Mesenteric fat pad (tissue), 1 donor: ENCODE data around the gene CDIP1. TPM values are rescaled to one million over a fixed set of nuclear protein-coding genes. Genes with fewer than 3 reads are reported as not detected.
A peak's percentile ranks its signal among the peaks of the same experiment; 100 is the strongest.
"Not testable (repeated sequence)": the region's sequence is repeated elsewhere in the genome, so short reads cannot be mapped to it uniquely, and the experiment has no call there.

Source experiments
- DNase-seq: peaks from one replicate; pipeline ENCODE4 v3.0.0-alpha.2; 2020; ENCODE audit warnings: low spot score
- long read RNA-seq: library from polyadenylated mRNA; unstranded; transcript quantifications from one replicate; pipeline ENCODE4 v2.0.0, GENCODE V29; 2020
- total RNA-seq: library from RNA; stranded (reverse); fragmentation: NEBNext Ultra II Directional; extraction: Animal tissue kit (Norgen Biotek cat#: 25700); gene quantifications from one replicate; pipeline ENCODE4 v1.2.1, GENCODE V29; 2021
- donor health status: DM: yes; HTN: yes; CAD: no.

Gene CDIP1
- total RNA-seq = 24.8 TPM
- long read RNA-seq, transcript CDIP1-209 (6 exons, 2,062 nt) = major isoform, 19 of 50 reads
- long read RNA-seq, partial matches to known transcripts = 6 of 50 reads
- long read RNA-seq, other reads (novel, unspliced or antisense) = 21 of 50 reads

DNA sequence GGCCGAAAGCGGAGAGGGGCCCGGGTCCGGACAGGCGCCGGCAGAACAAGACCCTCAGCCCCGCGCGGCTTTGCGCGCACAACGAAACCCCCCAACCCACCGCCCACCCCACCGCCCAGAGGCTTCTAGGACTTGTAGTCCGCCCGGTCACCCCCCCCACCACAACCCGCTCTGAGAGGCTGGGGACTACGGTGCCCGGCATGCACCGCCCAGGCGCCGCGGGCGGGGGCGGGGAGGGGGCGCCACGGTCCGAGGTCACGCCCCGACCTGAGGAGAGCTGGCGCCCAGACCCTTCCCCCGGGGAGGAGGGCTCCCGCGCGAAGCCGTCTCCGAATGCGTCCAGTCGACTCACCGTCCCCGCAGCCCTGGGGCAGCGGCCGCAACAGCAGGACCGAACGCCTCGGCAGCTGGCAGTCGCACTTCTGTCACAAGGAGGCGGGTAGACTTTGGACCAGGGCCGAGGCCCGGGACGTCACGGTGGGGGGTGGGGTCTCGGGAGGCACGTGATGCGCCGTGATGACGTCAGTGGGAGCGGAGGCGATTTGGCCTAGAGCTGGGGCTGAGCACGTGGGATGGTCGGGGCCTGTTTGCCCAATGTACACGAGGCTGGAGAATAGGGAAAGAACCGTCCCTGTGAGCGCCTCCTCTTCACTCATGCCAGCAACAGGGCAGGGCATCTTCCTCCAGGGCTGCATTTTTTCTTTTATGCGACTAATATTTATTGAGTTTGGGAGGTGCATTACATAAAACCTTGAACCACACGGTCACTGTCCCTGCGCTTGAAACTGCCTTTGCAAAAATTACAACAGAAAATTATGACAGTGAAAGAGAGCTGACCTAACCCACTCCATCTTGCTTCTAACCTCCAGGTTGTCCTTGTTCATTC is at the start of gene CDIP1:
CDIP1 (minus strand) TSS at position 424 of the 886 bp plus-strand sequence. CDS start 24,643 bp downstream, outside the sequence.
- peak; percentile 99 for DNase-seq

DNA sequence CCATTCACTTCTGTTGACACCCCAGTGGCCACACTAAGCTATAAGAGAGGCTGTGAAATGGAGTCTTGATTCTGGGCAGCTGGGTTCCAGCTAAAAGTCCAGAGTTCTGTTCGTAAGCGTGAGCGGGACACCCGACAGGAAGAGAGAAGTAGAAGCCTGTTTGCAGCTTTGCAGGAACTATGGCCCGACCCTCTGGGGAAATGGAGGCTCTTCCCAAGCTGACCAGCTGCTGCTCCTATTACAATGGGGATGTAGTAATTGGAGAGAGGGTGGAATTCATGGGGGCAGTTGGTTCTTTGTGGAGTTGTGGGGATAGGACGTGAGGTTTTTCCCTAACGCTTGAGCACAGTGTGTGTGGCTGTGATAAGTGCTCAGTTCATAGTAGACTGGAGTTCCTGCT is 47.7 kb upstream of the CDIP1 start:
- DNase-seq = no peak

DNA sequence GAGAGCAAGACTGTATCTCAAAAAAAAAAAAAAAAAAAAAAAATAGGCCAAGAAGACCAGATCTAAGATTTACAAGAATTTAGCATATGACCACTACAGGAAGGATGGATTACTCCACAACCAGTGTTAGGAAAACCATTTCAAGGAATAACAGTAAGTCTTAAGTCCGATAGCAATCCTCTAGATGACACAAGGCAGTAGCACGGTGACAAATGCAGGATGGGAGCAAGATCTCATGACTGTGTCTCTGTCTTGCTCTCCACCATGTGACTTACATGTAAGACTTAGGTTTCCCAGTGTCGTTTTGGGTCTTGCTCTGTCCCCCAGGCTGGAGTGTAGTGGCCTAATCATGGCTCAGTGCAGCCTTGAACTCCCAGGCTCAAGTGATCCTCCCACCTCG is 45.3 kb upstream of the CDIP1 start:
- no peak for DNase-seq

DNA sequence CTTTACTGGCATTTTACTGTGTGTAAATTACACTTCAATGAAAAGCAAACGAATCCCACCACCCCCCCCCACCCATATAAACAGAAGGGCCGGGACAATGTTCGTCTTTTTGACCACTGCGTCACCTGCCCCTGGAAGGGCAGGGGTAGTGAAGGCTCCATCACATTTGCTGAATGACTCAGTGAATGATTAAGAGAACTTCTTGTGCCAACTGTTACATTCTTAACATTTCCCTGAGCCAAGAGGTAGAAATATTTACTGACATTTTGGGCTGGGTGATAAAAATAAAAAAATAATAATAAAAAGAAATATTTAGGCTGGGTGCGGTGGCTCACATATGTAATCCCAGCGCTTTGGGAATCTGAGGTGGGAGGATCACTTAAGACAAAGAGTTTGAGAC is 41.7 kb upstream of the CDIP1 start:
- DNase-seq = no peak

DNA sequence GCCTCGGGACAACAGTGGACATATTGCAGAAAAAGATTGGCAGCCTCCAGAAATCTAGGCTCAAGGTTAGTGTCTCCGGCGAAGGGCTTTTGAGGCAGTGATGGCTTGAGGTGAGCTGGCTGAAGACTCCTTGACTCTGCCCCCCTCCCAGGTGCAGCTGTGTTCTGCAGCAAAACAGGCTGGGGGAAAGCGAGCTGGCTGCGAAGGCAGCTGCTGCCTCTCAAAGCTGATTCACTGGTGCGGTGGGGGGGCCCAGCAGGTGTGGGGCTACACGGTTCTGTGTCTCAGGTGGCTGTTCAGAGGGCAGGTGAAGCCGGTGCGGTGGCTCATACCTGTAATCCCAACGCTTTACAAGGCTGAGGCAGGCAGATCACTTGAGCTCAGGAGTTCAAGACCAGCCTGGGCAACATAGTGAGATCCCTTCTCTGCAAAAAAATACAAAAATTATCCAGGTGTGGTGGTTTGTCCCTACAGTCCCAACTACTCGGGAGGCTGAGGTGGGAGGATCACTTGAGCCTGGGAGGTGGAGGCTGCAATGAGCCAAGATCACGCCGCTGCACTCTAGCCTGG is 40.5 kb upstream of the CDIP1 start:
- no peak for DNase-seq

DNA sequence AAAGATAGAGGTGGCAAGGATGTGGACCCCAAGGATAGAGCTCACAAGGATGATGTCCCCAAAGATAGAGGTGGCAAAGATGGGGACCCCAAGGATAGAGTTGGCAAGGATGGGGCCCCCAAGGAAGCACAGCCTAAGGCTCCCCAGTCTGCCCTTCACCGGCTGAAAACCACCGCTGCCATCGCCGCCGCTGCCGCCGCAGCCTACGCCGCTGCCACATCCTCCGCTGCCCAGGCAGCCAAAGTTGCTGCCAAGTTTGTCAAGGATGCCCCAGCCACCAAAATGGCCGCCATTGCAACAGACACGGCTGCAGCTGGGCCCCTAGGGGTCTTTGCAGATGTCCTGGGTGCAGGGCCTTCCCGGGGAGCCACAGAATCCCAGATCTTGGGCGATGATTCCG is 37.4 kb upstream of the CDIP1 start:
- DNase-seq = no peak

DNA sequence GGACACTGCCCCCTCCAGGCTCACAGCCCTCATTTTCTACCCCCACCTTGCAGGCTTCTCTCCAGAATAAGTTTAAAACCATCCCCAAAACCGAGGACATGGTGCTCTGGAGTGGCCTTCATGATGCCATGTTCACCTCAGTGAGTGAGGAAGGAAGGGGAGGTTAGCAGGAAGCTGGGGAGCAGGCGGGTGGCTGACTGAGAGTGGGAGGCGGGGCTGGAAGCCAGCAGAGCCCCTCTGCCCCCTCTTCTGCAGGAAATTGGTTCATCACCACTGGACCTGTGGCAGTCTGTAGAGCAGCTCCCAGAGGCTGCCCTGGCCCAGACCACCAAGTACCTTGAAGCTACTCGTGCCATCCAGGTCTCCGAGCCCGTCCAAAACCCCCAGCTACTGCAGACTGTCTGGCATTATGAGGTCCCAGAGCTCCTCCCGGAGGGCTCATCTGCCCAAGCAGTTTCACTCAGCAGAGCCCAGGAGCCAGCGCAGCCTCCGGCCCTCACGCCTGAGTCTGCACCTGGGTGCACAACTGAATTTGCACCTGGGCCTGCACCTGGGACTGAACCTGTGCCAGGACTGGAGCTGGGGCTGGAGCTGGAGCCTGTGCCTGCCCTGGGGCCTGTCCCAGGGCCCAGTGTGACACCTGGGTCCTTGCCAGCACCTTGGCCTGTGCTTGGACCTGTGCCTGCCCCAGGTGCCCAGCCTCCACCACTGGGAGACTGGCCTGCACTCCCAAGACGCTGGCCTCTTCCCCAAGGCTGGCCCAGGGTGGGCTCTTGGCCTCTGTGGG is 36.5 kb upstream of the CDIP1 start:
- no peak for DNase-seq

DNA sequence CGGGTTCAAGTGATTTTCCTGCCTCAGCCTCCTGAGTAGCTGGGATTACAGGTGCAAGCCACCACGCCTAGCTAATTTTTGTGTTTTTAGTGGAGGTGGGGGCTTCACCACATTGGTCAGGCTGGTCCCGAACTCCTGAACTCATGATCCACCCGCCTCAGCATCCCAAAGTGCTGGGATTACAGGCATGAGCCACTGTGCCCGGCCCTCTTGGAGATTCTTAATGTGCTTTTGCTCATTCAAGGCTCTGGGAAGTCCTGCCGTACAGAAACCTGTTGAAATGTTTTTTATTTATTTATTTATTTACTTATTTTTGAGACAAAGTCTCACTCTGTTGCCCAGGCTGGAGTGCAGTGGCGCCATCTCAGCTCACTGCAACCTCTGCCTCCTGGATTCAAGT is 35.4 kb upstream of the CDIP1 start:
- not testable (repeated sequence) for DNase-seq

DNA sequence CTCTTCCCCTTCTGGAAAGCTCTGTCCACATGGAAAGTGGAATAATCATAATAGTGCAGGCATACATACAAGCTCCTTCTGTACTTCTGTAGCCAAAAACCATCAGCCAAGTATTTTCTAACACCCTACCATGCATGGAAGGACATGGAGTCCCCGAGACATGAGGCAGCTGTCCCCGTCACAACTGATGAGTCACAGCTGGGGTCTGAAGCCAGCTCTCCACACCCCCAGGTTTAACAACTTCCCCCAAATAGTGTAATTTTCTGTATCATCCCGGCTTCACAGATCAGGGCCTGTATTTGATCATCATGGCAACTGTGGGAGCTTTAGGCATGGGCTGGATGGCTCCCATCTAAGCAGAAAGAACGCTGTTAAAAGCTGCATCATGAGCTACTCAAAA is 34.1 kb upstream of the CDIP1 start:
- no peak for DNase-seq

DNA sequence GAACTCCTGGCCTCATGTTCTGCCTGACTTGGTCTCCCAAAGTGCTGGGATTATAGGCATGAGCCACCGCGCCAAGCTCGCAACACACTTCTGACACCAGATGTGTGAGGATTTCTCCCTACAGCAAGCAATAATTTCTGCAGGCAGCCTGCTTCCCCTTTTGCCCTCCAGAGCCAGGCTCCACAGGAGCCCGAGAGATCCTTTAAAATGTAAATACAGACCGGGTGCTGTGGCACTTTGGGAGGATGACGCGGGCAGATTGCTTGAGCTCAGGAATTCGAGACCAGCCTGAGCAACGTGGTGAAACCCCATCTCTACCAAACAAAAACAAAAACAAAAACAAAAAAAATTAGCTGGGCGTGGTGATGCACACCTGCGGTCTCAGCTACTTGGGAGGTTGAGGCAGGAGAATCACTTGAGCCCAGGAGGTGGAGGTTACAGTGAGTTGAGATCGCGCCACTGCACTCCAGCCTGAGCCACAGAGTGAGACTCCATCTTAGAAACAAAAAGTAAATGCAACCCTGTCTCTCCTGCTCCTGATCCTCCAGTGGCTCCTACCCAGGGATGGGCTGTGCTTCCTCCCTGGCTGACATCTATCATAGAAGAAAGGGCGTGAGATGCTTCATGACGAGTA is 32.2 kb upstream of the CDIP1 start:
- no peak for DNase-seq

DNA sequence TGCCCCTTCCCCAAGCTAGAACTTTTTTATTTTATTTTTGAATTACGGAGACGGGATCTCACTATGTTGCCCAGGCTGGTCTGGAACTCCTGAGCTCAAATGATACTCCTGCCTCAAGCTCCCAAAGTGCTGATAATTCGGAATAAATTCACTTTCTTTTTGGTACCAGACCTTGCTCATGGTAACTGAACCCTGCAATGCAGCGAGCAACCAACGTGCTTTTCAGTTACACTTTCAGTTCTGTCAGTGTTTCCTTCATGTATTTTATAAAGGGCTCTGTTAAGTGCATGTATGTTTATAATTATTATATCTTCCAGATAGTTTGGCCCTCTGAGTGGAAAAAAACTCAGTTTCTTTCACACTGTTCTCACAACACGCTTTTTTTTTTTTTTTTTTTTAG is 31.5 kb upstream of the CDIP1 start:
- DNase-seq = no peak

DNA sequence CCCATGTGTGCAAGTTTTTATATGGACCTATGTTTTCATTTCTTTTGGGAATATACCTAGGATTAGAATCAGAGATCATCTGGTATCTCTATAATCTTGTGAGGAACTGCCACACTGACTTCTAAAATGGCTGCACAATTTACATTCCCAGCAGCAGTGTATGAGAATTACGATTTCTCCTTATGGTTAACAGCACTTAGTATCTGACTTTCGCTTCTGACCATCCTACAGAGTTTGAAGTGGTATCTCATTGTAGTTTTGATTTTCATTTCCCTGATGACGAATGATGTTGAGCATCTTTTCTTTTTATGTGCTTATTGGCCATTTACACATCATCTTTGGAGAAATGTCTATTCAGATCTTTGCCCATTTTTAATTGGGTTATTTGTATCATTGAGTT is 27.6 kb upstream of the CDIP1 start:
- DNase-seq = no peak

DNA sequence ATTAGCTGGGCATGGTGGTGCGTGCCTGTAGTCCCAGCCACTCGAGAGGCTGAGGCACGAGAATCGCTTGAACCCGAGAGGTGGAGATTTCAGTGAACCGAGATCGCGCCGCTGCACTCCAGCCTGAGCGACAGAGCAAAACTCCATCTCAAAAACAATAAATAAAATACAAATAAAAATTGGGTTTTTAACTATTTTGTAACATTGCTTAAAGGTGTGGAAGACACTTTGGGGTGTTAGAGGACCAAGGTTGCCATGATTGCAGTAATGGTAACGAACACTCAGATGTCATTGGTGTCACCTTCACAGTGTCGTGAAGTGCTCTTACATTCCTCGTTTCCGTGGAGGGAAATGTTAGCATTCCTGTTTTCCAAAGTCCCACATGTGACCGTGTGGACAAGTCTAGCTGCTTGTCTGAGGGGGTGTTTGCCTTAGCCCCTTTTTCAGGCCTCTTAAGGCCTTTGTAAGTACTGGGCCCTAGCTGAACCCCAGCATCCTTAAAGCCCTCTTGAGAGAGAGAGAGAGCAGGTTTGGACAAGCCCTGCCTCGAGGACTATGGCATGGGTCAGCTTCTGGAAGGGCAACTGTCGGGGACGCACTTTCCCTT is 26.2 kb upstream of the CDIP1 start:
- DNase-seq = no peak

DNA sequence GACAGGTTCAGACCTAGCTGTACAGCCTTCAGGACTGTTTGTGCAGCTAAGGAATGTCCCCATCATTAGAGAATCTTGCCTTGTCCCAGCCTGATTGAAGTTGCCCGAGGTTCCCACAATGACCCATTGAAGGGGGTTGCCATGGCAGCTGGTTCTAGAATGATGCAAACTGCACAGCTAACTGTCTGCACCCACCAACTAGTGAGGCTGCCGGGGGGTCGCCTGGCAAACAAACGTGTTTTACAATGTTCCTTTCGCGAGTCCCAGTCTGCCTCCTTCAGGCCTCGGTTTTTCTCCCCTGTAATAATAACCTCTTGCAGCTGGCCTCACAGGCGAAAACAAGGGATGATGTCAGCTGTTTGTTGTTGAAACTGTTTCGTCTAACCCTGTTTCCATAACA is 23.0 kb upstream of the CDIP1 start:
- DNase-seq = no peak

DNA sequence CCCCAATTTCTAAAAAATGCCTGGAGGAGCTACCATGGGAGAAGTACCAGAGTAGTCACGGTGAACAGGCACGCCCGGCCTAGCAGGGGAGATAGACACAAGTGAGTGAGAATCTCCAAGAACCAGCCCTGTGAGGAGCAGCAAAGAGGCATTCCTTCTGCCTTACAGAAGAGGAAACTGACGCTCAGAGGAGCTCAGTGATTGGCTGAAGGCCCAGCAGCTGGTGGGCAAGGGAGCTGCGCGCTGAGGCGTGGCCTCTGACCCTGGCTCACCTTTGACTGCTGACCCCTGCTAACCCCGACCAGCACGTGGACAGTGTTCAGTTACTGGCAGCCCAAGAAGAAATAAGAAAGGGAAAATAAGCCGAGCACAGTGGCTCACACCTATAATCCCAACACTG is 19.4 kb upstream of the CDIP1 start:
- no peak for DNase-seq

DNA sequence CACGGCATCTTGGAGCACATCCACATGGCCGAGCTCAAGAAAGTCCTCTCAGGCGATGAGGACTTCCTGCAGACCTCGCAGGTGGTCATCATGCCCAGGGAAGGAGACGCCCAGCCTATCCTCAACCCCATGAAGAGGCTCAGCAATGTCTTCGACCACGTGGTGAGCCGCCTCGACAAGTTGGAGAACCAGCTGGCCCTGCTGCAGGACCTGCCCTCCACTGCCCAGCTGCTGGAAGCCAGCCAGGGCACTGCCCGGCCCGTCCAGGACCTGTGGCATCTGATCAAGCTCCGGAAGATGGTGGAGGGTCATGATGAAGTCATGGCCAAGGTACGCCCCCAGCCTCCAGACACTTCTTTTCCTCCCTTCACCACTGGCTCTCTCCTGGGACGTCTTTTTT is 18.0 kb upstream of the CDIP1 start:
- DNase-seq = no peak

DNA sequence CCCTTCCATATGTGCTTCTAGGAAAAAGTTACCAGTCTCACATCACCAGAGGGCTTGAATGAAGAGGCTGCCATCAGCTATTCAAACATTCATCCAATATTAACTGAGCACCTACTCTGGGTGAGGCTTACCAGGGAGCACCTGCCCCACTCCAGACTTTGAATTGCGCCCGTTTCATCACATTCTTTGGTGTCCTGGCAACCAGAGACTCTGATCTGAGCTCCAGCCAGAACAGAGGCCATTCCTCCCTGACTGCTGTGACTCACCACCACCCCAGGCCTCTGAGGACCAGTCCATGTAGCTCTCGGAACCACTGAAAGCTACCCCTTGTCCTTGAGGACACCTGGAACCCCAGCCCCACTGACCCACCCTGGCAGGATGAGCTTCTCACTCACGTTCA is 17.5 kb upstream of the CDIP1 start, which contains the start of gene C16orf96:
C16orf96 (plus strand) TSS at position 229 of the 400 bp plus-strand sequence; CDS start at position 379, 150 bp downstream.
- DNase-seq = no peak

DNA sequence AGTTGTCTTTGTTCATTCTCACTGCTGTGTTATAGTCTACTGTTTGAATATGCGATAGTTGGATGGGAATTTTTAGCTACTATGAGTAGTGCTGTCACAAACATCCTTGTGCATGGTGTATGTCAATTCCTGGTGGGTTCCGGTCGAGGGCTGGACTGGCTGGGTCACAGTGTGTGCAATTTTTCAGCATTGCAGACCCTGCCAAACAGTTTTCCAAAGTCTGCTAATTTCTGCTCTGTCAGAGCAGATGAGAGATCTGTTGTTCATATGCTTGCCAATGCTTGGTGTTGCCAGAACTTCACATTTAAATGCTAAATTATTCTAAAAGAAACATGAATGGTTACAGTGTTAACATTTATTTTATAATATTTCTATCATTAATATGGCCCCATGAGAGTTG is 14.0 kb upstream of the CDIP1 start:
- no peak for DNase-seq

DNA sequence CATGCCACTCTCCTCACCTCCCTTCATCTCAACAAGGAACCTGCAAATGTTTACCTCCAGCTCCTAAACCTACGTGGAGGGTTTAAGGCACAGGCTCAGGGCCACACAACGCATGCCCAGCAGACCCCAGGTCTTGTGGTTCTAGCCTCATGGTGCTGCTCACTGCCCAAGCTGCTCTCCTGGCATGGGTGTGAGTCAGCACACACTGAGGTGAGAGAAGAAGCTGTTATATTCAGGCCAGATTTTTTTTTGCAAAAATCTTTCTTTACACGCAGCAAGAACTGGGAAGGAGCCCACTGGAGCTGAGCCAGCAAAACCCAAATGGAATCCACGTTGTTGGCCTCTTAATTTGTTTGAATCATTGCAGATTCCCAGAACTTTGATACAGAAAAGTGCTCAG is 12.0 kb upstream of the CDIP1 start:
- DNase-seq = no peak

DNA sequence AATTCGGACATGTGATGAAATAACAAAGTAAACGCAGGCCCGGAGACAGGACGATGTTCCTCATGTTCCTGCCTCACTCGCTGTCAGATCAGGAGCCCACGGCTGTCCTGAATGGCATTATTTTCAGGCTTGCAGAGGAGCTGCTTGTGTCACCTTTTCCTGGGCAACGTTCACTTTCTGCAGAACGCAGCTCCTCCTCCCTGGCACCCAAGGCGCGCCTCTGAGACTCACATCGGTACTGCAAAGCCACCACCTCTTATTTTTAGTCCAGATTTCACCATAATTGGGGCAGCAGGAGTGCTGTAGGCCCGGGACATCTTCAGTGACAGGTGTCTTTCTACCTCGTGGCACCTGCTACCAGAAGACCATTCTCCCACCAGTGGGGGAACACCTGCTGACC is 9.6 kb upstream of the CDIP1 start:
- DNase-seq = no peak

DNA sequence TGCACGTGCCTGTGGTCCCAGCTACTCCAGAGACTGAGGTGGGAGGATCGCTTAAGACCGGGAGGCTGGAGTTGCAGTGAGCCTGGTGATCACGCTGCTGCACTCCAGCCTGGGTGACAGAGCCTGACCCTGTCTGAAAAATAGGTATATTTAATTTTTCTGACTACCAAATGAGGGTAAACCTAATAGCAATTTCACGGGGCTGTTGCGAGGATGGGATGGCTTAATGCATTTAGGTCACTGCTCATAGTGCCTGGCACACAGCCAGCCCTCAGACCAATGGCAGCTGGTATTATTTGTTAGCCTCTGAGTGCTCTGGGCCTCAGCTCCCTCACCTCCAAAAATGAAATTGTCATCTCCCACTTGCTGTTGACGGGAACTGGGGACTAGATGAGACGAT is 5.9 kb upstream of the CDIP1 start:
- DNase-seq = no peak
